Measurements from ENCODE around the gene FSIP1.

FSIP1 gene

DNA sequence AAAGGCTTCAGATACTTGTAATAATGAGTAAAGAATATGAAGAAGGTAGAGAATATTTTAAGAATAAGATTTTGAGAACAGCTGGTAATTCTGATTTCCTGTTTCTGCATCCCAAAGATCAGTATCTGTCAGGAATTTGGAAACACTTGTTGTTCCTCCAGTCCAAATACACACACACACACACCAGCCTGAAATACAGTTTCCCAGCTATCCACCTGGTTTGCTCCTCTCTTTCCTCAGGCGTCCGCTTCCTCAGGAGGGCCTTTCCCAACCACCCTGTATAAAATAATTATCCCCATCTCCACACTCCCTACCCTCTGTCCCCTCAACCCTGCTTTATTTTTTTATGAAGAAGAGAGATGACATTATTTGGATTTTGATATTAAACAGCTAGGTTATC is 2.0 kb upstream of the FSIP1 start:
- TF ChIP-seq, protein P1, sequence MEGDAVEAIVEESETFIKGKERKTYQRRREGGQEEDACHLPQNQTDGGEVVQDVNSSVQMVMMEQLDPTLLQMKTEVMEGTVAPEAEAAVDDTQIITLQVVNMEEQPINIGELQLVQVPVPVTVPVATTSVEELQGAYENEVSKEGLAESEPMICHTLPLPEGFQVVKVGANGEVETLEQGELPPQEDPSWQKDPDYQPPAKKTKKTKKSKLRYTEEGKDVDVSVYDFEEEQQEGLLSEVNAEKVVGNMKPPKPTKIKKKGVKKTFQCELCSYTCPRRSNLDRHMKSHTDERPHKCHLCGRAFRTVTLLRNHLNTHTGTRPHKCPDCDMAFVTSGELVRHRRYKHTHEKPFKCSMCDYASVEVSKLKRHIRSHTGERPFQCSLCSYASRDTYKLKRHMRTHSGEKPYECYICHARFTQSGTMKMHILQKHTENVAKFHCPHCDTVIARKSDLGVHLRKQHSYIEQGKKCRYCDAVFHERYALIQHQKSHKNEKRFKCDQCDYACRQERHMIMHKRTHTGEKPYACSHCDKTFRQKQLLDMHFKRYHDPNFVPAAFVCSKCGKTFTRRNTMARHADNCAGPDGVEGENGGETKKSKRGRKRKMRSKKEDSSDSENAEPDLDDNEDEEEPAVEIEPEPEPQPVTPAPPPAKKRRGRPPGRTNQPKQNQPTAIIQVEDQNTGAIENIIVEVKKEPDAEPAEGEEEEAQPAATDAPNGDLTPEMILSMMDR (IDR thresholded peaks at IDR 0.05; ENCODE audit: control insufficient read depth, insufficient read depth, low read depth, low read length, missing control alignments), result no peak
- DNase-seq (ENCODE audit: low read depth), result no peak
- peak overlapping the region; percentile 5 for H3K4me3 ChIP-seq (ENCODE audit: control insufficient read depth, low read depth, low read length)

DNA sequence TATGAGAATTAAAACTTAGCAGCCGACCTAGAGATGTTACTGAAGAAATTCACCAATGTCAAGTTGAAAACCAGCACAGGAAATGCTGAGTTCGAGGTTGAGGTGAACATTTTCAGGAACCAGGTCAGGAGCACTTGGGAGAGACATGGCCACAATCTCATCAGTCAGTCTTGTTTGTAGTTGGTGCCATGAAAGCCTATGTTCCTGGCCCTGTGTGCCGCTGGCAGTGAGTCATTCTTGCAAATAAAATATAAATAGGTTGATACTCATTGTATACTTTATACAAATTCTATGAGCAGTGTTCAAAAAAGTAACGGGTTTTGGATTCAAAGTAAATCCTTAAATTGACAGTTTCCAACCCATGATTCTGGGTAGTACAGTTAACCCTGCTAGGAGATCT is 1.5 kb upstream of the FSIP1 start:
- H3K4me3 ChIP-seq (ENCODE audit: control insufficient read depth, low read depth, low read length), result peak overlapping the region; percentile 4; the same call in 1 of the 2 replicates
- TF ChIP-seq, protein P1 (IDR thresholded peaks at IDR 0.05; ENCODE audit: control insufficient read depth, insufficient read depth, low read depth, low read length, missing control alignments), result no peak
- no peak for DNase-seq (ENCODE audit: low read depth)

DNA sequence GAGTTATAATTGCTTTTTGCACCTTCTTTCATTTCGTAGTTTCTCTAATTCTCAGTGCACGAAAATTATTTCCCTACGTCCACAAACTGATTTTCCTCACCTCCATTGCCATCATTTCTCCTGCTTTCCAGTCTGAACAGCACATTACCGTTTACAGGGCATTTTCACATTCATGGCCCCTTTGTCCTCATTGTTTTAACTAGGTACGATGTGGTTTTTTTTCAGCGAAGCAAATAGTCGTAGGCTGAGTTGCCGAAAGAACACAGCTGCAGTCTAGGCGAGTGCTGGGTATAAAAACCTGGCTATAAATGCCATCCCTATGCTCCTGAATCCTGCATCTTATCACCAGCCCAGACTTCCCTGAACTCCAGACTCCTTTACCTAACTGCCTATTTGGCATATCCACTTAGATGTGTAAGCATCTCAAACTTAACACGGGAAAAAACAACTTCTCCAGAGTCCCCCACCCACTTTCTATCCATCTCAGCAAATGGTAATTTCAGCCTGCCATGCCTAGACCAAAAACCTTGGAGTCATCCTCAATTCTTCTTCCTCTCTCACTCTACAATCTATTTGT is 691 bp upstream of the FSIP1 start:
- DNase-seq (ENCODE audit: low read depth), result no peak
- TF ChIP-seq, protein P1 (IDR thresholded peaks at IDR 0.05; ENCODE audit: control insufficient read depth, insufficient read depth, low read depth, low read length, missing control alignments), result no peak
- H3K4me3 ChIP-seq (ENCODE audit: control insufficient read depth, low read depth, low read length), result peak overlapping the region; percentile 80

DNA sequence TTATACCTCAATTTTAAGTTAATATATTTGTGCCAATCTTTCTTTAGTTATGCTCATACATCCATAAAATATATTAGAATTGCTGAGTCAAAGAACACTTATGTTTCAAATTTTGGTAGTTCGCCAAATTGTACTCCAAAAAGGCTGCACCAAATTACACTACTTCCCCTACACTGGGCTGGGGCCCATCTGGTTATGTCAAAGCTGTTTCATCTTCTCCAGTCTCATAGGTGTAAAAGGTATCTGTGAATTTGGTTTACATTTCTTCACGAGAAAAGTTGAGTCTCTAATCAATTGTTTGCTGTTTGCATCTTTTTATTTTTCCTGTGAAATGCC is 706 bp downstream of the FSIP1 start:
- DNase-seq (ENCODE audit: low read depth), result no peak
- H3K4me3 ChIP-seq (ENCODE audit: control insufficient read depth, low read depth, low read length), result peak overlapping the region; percentile 33
- TF ChIP-seq, protein P1 (IDR thresholded peaks at IDR 0.05; ENCODE audit: control insufficient read depth, insufficient read depth, low read depth, low read length, missing control alignments), result no peak

DNA sequence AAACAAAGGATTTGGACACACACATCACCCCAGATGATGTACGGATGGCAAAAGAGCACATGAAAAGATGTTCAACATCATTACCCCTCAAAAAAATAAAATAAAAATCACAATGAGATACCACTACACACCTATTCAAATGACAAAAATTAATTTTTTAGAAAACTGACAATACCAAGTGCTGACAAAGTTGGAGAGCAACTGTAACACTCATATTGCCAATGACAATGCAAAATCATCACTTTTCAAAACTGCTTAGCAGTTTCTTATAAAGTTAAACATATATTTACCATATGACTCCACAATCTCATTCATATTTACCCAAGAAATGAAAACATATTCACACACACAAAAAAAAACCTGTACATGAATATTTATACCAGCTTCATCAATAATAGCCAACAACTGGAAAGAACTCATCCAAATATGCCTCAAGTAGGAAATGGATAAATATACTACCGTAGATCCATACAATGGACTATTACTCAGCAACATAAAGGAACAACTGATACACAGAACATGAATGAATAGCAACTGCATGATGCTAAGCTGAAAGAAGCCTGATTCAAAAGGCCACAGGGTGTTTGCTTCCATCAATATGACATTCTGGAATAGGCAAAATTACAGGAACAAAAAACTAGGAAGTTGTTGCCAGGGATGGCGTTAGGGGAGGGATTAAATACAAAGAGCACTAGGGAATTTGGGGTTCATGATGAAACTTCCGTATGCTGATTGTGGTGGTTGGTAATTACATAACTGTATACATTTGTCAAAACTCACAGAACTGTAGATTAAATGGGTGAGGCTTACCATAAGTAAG is 1.3 kb downstream of the FSIP1 start:
- TF ChIP-seq, protein P1 (IDR thresholded peaks at IDR 0.05; ENCODE audit: control insufficient read depth, insufficient read depth, low read depth, low read length, missing control alignments), result no peak
- DNase-seq (ENCODE audit: low read depth), result no peak
- H3K4me3 ChIP-seq (ENCODE audit: control insufficient read depth, low read depth, low read length), result no peak overlapping the region

DNA sequence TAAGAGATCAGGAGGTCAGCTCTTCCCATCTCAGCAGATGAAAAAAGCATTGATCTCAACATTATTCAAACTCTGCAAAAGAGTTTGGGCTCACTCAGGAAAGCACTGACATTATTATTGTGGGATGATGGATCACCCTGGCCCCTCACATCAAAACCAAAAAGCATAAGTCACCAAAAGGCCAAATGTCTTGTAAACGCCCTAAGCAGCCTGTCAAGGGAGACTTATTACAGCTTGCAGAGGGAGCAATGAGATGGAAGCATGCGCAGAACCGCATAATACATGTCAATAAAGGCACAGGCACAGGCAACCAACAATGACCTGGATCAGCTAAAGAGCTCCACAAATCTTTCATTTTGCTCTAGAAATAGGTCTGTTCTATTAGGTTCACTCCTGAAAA is 4.6 kb downstream of the FSIP1 start:
- no peak overlapping the region for H3K4me3 ChIP-seq (ENCODE audit: control insufficient read depth, low read depth, low read length)
- TF ChIP-seq, protein P1 (IDR thresholded peaks at IDR 0.05; ENCODE audit: control insufficient read depth, insufficient read depth, low read depth, low read length, missing control alignments), result no peak
- DNase-seq (ENCODE audit: low read depth), result no peak
